SK-N-SH (cell line): Measurements from ENCODE around the gene DGKK. TPM values are rescaled to one million over a fixed set of nuclear protein-coding genes. Genes with fewer than 3 reads are reported as not detected.

ENCODE experiments used
- CTCF ChIA-PET: fragments of 300-600, 350-600 bp; formaldehyde crosslinking; extraction: SDS; loops from one replicate; lab custom pipeline; 2021; lab: Yijun Ruan, JAX
- POLR2A ChIA-PET: fragments of 350-600 bp; sonication (Branson Sonifier 250); formaldehyde crosslinking; extraction: SDS; loops from one replicate; lab custom pipeline; 2020; ENCODE audit warnings: antibody characterized with exemption, inconsistent platforms; lab: Yijun Ruan, JAX
- DNase-seq: peaks from one replicate; pipeline ENCODE4 v3.0.0; 2012
- H2AFZ ChIP-seq: fragments of 200-600 bp; sonication (generic); 2 replicates; pipeline ENCODE4 v1.8.1; 2016; ENCODE audit warnings: antibody characterized with exemption, mild to moderate bottlenecking, low read depth
- H3F3A ChIP-seq: fragments of 200-600 bp; sonication (generic); replicated peaks from 2 replicates; pipeline ENCODE3; 2016; ENCODE audit warnings: antibody characterized with exemption, mild to moderate bottlenecking; ENCODE audit not compliant: insufficient read depth
- H3K27ac ChIP-seq, 2 experiments: fragments of 200-500 bp in 1 of 2; fragments of 200-600 bp in 1 of 2; sonication (Bioruptor generic) in 1 of 2; sonication (generic), shearing (Covaris generic) in 1 of 2; 2 replicates each; pipeline versions ENCODE4 v1.5.1 to v1.6.1; 2014 to 2016; ENCODE audit warnings: low read depth in 2 of 2, inconsistent platforms in 1 of 2, low read length in 1 of 2, mild to moderate bottlenecking in 1 of 2, mixed read lengths in 1 of 2
- H3K27me3 ChIP-seq: fragments of 200-600 bp; sonication (generic), shearing (Covaris generic); 2 replicates; pipeline ENCODE4 v1.6.1; 2016; ENCODE audit warnings: mixed run types; ENCODE audit not compliant: insufficient read depth
- H3K36me3 ChIP-seq, 2 experiments: fragments of 200-500 bp in 1 of 2; fragments of 200-600 bp in 1 of 2; sonication (Bioruptor generic) in 1 of 2; sonication (generic) in 1 of 2; replicated peaks in 1 of 2; 2 replicates each; pipeline versions ENCODE3 to v1.5.1; 2014 to 2016; ENCODE audit warnings: low read length in 1 of 2, mild to moderate bottlenecking in 1 of 2; ENCODE audit not compliant: insufficient read depth in 2 of 2, control insufficient read depth in 1 of 2
- H3K4me1 ChIP-seq, 2 experiments: fragments of 200-500 bp in 1 of 2; fragments of 200-600 bp in 1 of 2; sonication (Bioruptor generic) in 1 of 2; sonication (generic), shearing (Covaris generic) in 1 of 2; 2 replicates each; pipeline versions ENCODE4 v1.5.1 to v1.6.1; 2014 to 2016; ENCODE audit warnings: low read depth in 1 of 2, low read length in 1 of 2, mixed run types in 1 of 2; ENCODE audit not compliant: insufficient read depth in 2 of 2, control insufficient read depth in 1 of 2
- H3K4me2 ChIP-seq: fragments of 200-600 bp; sonication (generic), shearing (Covaris generic); 2 replicates; pipeline ENCODE4 v1.6.1; 2017; ENCODE audit warnings: mixed run types
- H3K4me3 ChIP-seq, 2 experiments: fragments of 200-500 bp in 1 of 2; fragments of 200-600 bp in 1 of 2; sonication (Bioruptor generic) in 1 of 2; sonication (generic), shearing (Covaris generic) in 1 of 2; 2 replicates each; pipeline versions ENCODE4 v1.5.1 to v1.8.1; 2014 to 2016; ENCODE audit warnings: low read depth in 2 of 2, inconsistent platforms in 1 of 2, low read length in 1 of 2, mild to moderate bottlenecking in 1 of 2, mixed read lengths in 1 of 2, moderate library complexity in 1 of 2
- H3K79me2 ChIP-seq: fragments of 200-600 bp; sonication (generic); 2 replicates; pipeline ENCODE4 v1.8.1; 2017; ENCODE audit warnings: mild to moderate bottlenecking; ENCODE audit not compliant: insufficient read depth
- H3K9ac ChIP-seq: fragments of 200-600 bp; sonication (generic); 2 replicates; pipeline ENCODE4 v1.6.1; 2017; ENCODE audit warnings: mixed run types
- H3K9me2 ChIP-seq: fragments of 200-600 bp; sonication (generic); 2 replicates; pipeline ENCODE4 v1.6.1; 2017; ENCODE audit warnings: mixed run types
- H3K9me3 ChIP-seq: fragments of 200-600 bp; sonication (generic); 2 replicates; pipeline ENCODE4 v1.6.1; 2017; ENCODE audit warnings: mixed run types, mild to moderate bottlenecking, moderate library complexity
- H4K20me1 ChIP-seq: fragments of 200-600 bp; sonication (generic); 2 replicates; pipeline ENCODE4 v1.6.1; 2017; ENCODE audit warnings: mild to moderate bottlenecking, mixed run types; ENCODE audit not compliant: insufficient read depth
- ELF1 ChIP-seq: IDR thresholded peaks from 2 replicates; pipeline ENCODE4 v1.4.0; 2012
- EP300 ChIP-seq, 2 experiments: IDR thresholded peaks; 2 replicates each; pipeline versions ENCODE4 v1.4.0 to v1.6.1; 2012; ENCODE audit warnings: borderline replicate concordance in 1 of 2, low read depth in 1 of 2, low read length in 1 of 2
- EZH2phosphoT487 ChIP-seq: fragments of 200-600 bp; sonication (generic); IDR thresholded peaks from 2 replicates; pipeline ENCODE4 v1.6.1; 2017; ENCODE audit warnings: low read depth, mixed run types, mild to moderate bottlenecking, antibody characterized with exemption, moderate library complexity, borderline replicate concordance
- FOSL2 ChIP-seq: IDR thresholded peaks from 2 replicates; pipeline ENCODE4 v1.4.0; 2012; ENCODE audit warnings: low read depth, mild to moderate bottlenecking, moderate library complexity, borderline replicate concordance
- FOXJ3 ChIP-seq: sonication (generic); formaldehyde crosslinking; IDR thresholded peaks from 2 replicates; pipeline ENCODE4 v1.5.1; 2020; ENCODE audit warnings: mild to moderate bottlenecking, missing genetic modification reagents
- GABPA ChIP-seq: IDR thresholded peaks from 2 replicates; pipeline ENCODE4 v1.4.0; 2012; ENCODE audit warnings: low read depth, mild to moderate bottlenecking
- GATA2 ChIP-seq: sonication (generic); formaldehyde crosslinking; IDR thresholded peaks from 2 replicates; pipeline ENCODE4 v1.5.0; 2020; ENCODE audit warnings: mild to moderate bottlenecking, missing genetic modification reagents
- NFIC ChIP-seq: IDR thresholded peaks from 2 replicates; pipeline ENCODE4 v1.4.0; 2012; ENCODE audit warnings: borderline replicate concordance
- POLR2AphosphoS5 ChIP-seq: IDR thresholded peaks from 2 replicates; pipeline ENCODE4 v1.6.1; 2012; ENCODE audit warnings: low read depth, low read length
- RAD21 ChIP-seq: IDR thresholded peaks from 2 replicates; pipeline ENCODE4 v1.6.1; 2012; ENCODE audit warnings: mild to moderate bottlenecking, low read length
- TEAD4 ChIP-seq: IDR thresholded peaks from 2 replicates; pipeline ENCODE4 v1.4.0; 2012; ENCODE audit warnings: mild to moderate bottlenecking, borderline replicate concordance; ENCODE audit not compliant: insufficient read depth
- WGBS: methylation state at CpG from one replicate; pipeline ENCODE4 v1.1.6; 2017; ENCODE audit warnings: low lambda C conversion rate; 5-methylcytosine and 5-hydroxymethylcytosine counted together
- polyA plus RNA-seq, 3 experiments: library from polyadenylated mRNA; depleted of rRNA; stranded (reverse); fragments of >200 nt; gene quantifications; 2 replicates each; pipeline ENCODE4 v1.2.3, GENCODE V29; 2012
- TF ChIP-seq, protein P1 (sequence below): fragments of 150-350 bp; IDR thresholded peaks from 2 replicates; pipeline ENCODE4 v1.6.1; 2016; ENCODE audit warnings: mild to moderate bottlenecking, low read depth, low read length
- TF ChIP-seq, protein P2 (sequence below): IDR thresholded peaks from 2 replicates; pipeline ENCODE4 v1.6.1; 2012; ENCODE audit warnings: mild to moderate bottlenecking, low read depth, low read length, moderate library complexity
- TF ChIP-seq, protein P3 (sequence below): IDR thresholded peaks from 2 replicates; pipeline ENCODE4 v1.4.0; 2012; ENCODE audit warnings: low read depth
- TF ChIP-seq, protein P4 (sequence below): fragments of 150-350 bp; IDR thresholded peaks from 2 replicates; pipeline ENCODE4 v1.6.1; 2017; ENCODE audit warnings: antibody characterized with exemption, low read length, low read depth, borderline replicate concordance

DGKK gene
- polyA plus RNA-seq, 1 of the 3 experiments (the other 2 are of a cell fraction) = 0.02 TPM

DNA sequence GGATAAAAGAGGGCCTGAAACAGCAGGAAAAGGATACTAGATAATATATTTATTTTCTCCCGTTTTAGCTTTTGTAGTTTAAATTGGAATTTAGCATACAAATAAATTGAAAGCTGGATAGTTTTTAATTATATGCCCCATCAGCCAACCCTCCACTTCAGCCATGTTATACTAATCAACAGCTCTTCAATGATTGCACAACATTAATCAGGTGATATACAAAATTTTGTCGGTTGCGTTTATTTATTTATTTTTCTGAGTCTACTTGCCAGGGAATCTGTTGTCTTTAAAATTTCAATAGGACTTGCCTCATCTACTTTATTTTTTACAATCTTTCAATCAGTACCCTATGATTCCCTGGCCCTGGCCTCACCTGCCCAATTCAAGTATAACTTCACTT, 12.1 kb downstream of the DGKK start (continued):
- no peak for TF ChIP-seq FOXJ3 (CRISPR knock-in tag)

DNA sequence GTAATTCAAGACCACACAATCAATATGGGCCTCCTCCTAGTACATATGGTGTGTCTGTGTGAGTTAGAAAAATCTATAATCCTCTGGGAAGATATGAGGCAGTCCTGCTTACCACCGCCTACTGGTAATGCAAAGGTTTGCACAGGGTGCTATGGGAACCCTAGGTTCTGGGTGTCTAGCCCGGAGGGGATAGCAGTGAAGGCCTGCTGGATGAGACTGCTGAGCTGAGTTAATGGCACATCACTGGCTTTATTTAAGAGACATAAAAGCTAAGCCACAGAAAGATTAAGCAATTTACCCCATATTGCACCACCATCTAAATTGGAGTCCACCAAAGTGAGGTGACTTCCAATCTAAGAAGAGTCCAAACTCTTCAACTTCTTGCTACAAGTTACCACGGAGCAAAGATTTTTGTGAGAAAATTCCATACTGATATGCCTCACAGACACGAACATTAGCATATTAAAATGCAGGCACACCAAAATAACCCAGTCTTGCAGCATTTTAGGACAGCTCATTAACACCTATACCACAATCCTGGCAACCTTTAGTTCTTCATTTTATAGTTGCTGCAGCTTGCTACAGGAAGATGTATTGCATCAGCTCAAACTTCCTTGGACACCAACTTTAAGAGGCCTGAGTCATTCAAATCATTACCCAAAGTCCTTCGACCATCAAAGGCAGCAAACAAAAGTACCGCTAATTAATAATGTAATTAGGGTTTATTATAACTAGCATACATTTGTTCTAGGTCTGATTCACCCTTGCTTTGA, 13.7 kb downstream of the DGKK start:
- no peaks in the 10 kb centered on the region for H3K79me2 ChIP-seq
- H3K36me3 ChIP-seq = no peaks in the 10 kb centered on the region
- H3K9ac ChIP-seq = no peak overlapping the region
- no peaks in the 10 kb centered on the region for H3K4me1 ChIP-seq
- no peaks in the 10 kb centered on the region for H3K9me3 ChIP-seq
- H2AFZ ChIP-seq = no peak overlapping the region
- 24% methylated on average over 6 of the region's 6 CpGs for WGBS
- no peaks in the 10 kb centered on the region for H3F3A ChIP-seq
- TF ChIP-seq EZH2phosphoT487 (no peak), NFIC (no peak), TEAD4 (no peak), GABPA (no peak), FOXJ3 (CRISPR knock-in tag) (no peak), GATA2 (CRISPR knock-in tag) (no peak)
- TF ChIP-seq, protein P1, sequence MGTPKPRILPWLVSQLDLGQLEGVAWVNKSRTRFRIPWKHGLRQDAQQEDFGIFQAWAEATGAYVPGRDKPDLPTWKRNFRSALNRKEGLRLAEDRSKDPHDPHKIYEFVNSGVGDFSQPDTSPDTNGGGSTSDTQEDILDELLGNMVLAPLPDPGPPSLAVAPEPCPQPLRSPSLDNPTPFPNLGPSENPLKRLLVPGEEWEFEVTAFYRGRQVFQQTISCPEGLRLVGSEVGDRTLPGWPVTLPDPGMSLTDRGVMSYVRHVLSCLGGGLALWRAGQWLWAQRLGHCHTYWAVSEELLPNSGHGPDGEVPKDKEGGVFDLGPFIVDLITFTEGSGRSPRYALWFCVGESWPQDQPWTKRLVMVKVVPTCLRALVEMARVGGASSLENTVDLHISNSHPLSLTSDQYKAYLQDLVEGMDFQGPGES = no peak
- TF ChIP-seq, protein P2, sequence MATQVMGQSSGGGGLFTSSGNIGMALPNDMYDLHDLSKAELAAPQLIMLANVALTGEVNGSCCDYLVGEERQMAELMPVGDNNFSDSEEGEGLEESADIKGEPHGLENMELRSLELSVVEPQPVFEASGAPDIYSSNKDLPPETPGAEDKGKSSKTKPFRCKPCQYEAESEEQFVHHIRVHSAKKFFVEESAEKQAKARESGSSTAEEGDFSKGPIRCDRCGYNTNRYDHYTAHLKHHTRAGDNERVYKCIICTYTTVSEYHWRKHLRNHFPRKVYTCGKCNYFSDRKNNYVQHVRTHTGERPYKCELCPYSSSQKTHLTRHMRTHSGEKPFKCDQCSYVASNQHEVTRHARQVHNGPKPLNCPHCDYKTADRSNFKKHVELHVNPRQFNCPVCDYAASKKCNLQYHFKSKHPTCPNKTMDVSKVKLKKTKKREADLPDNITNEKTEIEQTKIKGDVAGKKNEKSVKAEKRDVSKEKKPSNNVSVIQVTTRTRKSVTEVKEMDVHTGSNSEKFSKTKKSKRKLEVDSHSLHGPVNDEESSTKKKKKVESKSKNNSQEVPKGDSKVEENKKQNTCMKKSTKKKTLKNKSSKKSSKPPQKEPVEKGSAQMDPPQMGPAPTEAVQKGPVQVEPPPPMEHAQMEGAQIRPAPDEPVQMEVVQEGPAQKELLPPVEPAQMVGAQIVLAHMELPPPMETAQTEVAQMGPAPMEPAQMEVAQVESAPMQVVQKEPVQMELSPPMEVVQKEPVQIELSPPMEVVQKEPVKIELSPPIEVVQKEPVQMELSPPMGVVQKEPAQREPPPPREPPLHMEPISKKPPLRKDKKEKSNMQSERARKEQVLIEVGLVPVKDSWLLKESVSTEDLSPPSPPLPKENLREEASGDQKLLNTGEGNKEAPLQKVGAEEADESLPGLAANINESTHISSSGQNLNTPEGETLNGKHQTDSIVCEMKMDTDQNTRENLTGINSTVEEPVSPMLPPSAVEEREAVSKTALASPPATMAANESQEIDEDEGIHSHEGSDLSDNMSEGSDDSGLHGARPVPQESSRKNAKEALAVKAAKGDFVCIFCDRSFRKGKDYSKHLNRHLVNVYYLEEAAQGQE = no peak
- no peak overlapping the region for H3K4me3 ChIP-seq
- no peaks in the 10 kb centered on the region for H3K27me3 ChIP-seq
- no peak overlapping the region for H3K4me2 ChIP-seq
- ChIA-PET CTCF (no interaction called here), POLR2A (no interaction called here)
- H3K9me2 ChIP-seq = no peaks in the 10 kb centered on the region
- H4K20me1 ChIP-seq = no peaks in the 10 kb centered on the region
- no peak for DNase-seq
- H3K27ac ChIP-seq = no peak overlapping the region

DNA sequence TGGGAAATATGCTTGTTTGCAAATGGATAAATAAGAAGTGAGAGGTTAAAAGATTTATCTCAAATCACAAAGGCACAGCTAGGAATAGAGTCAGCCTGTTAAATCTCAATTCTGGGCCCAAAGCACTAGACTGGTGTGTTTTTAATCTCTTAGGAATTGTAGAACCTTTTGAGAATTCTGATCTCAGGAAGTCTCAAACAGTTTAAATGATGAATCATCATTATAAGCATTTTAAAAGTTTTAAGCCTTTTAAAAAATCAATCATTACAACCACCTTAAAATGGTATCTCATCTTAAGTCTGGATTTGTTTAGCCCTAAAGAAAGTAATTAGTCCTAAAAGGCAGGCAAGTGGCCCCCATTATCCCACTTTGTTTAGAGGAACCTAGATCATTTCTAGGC, 17.8 kb downstream of the DGKK start:
- DNase-seq = no peak
- Histone ChIP-seq H3F3A (no peaks in the 10 kb centered on the region), H3K4me2 (no peak overlapping the region), H3K79me2 (no peaks in the 10 kb centered on the region), H4K20me1 (no peaks in the 10 kb centered on the region), H3K9ac (no peak overlapping the region), H3K4me3 (no peak overlapping the region), H3K27ac (no peak overlapping the region), H3K27me3 (no peaks in the 10 kb centered on the region), H3K9me3 (no peaks in the 10 kb centered on the region), H2AFZ (no peak overlapping the region), H3K9me2 (no peaks in the 10 kb centered on the region), H3K36me3 (no peaks in the 10 kb centered on the region), H3K4me1 (no peaks in the 10 kb centered on the region)
- CTCF ChIA-PET = no interaction called here
- TF ChIP-seq EP300 (IDR thresholded peaks at IDR 0.05; ENCODE audit: borderline replicate concordance in 1 of 2, low read depth in 1 of 2, low read length in 1 of 2) = no peak
- TF ChIP-seq POLR2AphosphoS5 = no peak
- no peak for TF ChIP-seq GABPA
- no peak for TF ChIP-seq FOSL2
- no peak for TF ChIP-seq RAD21
- no peak for TF ChIP-seq ELF1
- TF ChIP-seq, protein P3, sequence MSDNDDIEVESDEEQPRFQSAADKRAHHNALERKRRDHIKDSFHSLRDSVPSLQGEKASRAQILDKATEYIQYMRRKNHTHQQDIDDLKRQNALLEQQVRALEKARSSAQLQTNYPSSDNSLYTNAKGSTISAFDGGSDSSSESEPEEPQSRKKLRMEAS = no peak
- TF ChIP-seq, protein P4, sequence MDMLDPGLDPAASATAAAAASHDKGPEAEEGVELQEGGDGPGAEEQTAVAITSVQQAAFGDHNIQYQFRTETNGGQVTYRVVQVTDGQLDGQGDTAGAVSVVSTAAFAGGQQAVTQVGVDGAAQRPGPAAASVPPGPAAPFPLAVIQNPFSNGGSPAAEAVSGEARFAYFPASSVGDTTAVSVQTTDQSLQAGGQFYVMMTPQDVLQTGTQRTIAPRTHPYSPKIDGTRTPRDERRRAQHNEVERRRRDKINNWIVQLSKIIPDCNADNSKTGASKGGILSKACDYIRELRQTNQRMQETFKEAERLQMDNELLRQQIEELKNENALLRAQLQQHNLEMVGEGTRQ = no peak
- POLR2A ChIA-PET = no interaction called here
